PC-3 (cell line): ENCODE measurements around the gene RAP1GAP. TPM values are rescaled to one million over a fixed set of nuclear protein-coding genes. Genes with fewer than 3 reads are reported as not detected.

Experiments
- ATAC-seq: fragments of 200-7000 bp; cut with Tn5 transposase; 2 replicates; pipeline ENCODE4 v1.9.1; 2020; ENCODE audit warnings: mild to moderate bottlenecking, moderate library complexity
- BruUV-seq: library from RNA; stranded (reverse); fragments of 400-500 nt; replicated peaks from 2 replicates; lab custom pipeline; 2021; lab: Mats Ljungman, UMichigan
- CTCF ChIA-PET: fragments of 300-600 bp; sonication (Branson Sonifier 250); formaldehyde crosslinking; loops from one replicate; lab custom pipeline; 2022; ENCODE audit warnings: antibody characterized with exemption; lab: Charles Lee
- POLR2A ChIA-PET: fragments of 300-600 bp; sonication (Branson Sonifier 250); formaldehyde crosslinking; loops from one replicate; lab custom pipeline; 2022; ENCODE audit warnings: antibody characterized with exemption; ENCODE audit not compliant: unreplicated experiment; lab: Charles Lee
- DNase-seq: peaks from one replicate; pipeline ENCODE4 v3.0.0-alpha.2; 2015
- H2AFZ ChIP-seq: fragments of 300-600 bp; sonication (generic); 2 replicates; pipeline ENCODE4 v1.6.0; 2016; ENCODE audit warnings: antibody characterized with exemption, low read length
- H3F3A ChIP-seq: fragments of 300-600 bp; sonication (generic); one replicate; pipeline ENCODE4 v1.6.0; 2017; ENCODE audit warnings: antibody characterized with exemption, low read length, control low read depth, mild to moderate bottlenecking; ENCODE audit not compliant: unreplicated experiment
- H3K27ac ChIP-seq: fragments of 300-600 bp; sonication (generic); 2 replicates; pipeline ENCODE4 v1.5.1; 2016; ENCODE audit warnings: mild to moderate bottlenecking, low read length
- H3K27me3 ChIP-seq: fragments of 300-600 bp; sonication (generic); 2 replicates; pipeline ENCODE4 v1.6.1; 2016; ENCODE audit warnings: low read length, mixed read lengths
- H3K36me3 ChIP-seq: fragments of 300-600 bp; sonication (generic); 2 replicates; pipeline ENCODE4 v1.6.1; 2016; ENCODE audit warnings: low read depth, mixed run types, low read length, mixed read lengths
- H3K4me1 ChIP-seq: fragments of 300-600 bp; sonication (generic); 2 replicates; pipeline ENCODE4 v1.5.1; 2016; ENCODE audit warnings: low read length; ENCODE audit not compliant: insufficient read depth
- H3K4me2 ChIP-seq: fragments of 300-600 bp; sonication (generic); 2 replicates; pipeline ENCODE4 v1.6.0; 2016; ENCODE audit warnings: low read length
- H3K4me3 ChIP-seq: fragments of 300-600 bp; sonication (generic); 2 replicates; pipeline ENCODE4 v1.5.1; 2016; ENCODE audit warnings: mild to moderate bottlenecking, low read length, mixed read lengths
- H3K79me2 ChIP-seq: fragments of 300-600 bp; sonication (generic); 2 replicates; pipeline ENCODE4 v1.6.1; 2017; ENCODE audit warnings: low read length, mixed read lengths
- H3K9ac ChIP-seq: fragments of 300-600 bp; sonication (generic); 2 replicates; pipeline ENCODE4 v1.6.0; 2016; ENCODE audit warnings: mild to moderate bottlenecking, low read length
- H3K9me2 ChIP-seq: fragments of 300-600 bp; sonication (generic); replicated peaks from 2 replicates; pipeline ENCODE4 v1.6.1; 2016; ENCODE audit warnings: mixed run types, low read length, mixed read lengths
- H3K9me3 ChIP-seq: fragments of 300-600 bp; sonication (generic); 2 replicates; pipeline ENCODE4 v1.6.1; 2016; ENCODE audit warnings: low read length, mixed read lengths
- H4K20me1 ChIP-seq: fragments of 300-600 bp; sonication (generic); 2 replicates; pipeline ENCODE4 v1.6.1; 2016; ENCODE audit warnings: low read length, mixed read lengths
- EZH2 ChIP-seq: fragments of 300-600 bp; sonication (generic); IDR thresholded peaks from one replicate; pipeline ENCODE4 v1.6.1; 2017; ENCODE audit warnings: antibody characterized with exemption, mild to moderate bottlenecking, low read length; ENCODE audit not compliant: unreplicated experiment
- EZH2phosphoT487 ChIP-seq: fragments of 300-600 bp; sonication (generic); IDR thresholded peaks from 2 replicates; pipeline ENCODE4 v1.6.1; 2018; ENCODE audit warnings: mild to moderate bottlenecking, antibody characterized with exemption, low read length, borderline replicate concordance
- intact Hi-C: fragments of 100-400 bp; cut with micrococcal nuclease; formaldehyde crosslinking; loops from 2 replicates; pipeline ENCODE4 v1.9.0; 2023
- total RNA-seq: library from RNA; depleted of rRNA; stranded (reverse); fragments of >200 nt; gene quantifications from 2 replicates; pipeline ENCODE4 v1.2.3, GENCODE V29; 2014; rRNA removed
- TF ChIP-seq, protein P1 (sequence below): fragments of 300-600 bp; sonication (generic); conservative IDR thresholded peaks from 2 replicates; pipeline ENCODE4 v1.5.1; 2017; ENCODE audit warnings: antibody characterized with exemption, low read depth, mild to moderate bottlenecking, low read length

RAP1GAP gene
- total RNA-seq, 1 experiment from 2014 or later = 12.1 TPM

DNA sequence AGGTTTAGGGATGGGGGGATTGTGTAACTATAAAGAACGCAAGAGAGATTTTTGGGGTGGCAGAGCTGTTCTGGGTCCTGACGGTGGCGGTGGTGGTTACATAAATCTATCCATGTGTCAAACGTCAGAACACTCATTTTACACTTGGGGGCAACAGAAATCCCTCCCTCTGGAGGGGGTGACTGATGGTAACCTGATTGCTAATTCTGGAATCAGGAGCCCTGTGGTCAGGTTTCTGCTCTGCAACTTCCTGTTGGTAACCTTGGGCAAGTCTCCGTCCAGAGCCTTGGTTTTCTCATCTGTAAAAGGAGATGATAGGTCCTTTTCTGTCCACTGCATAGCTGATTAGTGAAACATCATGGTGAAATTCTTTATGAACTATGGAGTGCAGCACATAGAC, 119.1 kb downstream of the RAP1GAP start:
- H2AFZ ChIP-seq = no peak overlapping the region
- H3K9me3 ChIP-seq = no peaks in the 10 kb centered on the region
- intact Hi-C loops = no loop called here
- no peak overlapping the region for H3K27ac ChIP-seq
- CTCF ChIA-PET = no interaction called here
- no TSS peak for BruUV-seq
- H3K4me3 ChIP-seq = no peak overlapping the region
- H3K4me1 ChIP-seq = no peaks in the 10 kb centered on the region
- H3K9ac ChIP-seq = no peak overlapping the region
- no peaks in the 10 kb centered on the region for H4K20me1 ChIP-seq
- H3K9me2 ChIP-seq = no peaks in the 10 kb centered on the region
- no peaks in the 10 kb centered on the region for H3K79me2 ChIP-seq
- H3K36me3 ChIP-seq = no peaks in the 10 kb centered on the region
- DNase-seq (peak; percentile 3), ATAC-seq (no peak)
- TF ChIP-seq, protein P1, sequence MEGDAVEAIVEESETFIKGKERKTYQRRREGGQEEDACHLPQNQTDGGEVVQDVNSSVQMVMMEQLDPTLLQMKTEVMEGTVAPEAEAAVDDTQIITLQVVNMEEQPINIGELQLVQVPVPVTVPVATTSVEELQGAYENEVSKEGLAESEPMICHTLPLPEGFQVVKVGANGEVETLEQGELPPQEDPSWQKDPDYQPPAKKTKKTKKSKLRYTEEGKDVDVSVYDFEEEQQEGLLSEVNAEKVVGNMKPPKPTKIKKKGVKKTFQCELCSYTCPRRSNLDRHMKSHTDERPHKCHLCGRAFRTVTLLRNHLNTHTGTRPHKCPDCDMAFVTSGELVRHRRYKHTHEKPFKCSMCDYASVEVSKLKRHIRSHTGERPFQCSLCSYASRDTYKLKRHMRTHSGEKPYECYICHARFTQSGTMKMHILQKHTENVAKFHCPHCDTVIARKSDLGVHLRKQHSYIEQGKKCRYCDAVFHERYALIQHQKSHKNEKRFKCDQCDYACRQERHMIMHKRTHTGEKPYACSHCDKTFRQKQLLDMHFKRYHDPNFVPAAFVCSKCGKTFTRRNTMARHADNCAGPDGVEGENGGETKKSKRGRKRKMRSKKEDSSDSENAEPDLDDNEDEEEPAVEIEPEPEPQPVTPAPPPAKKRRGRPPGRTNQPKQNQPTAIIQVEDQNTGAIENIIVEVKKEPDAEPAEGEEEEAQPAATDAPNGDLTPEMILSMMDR = no peak
- H3F3A ChIP-seq = no peaks in the 10 kb centered on the region
- H3K4me2 ChIP-seq = no peak overlapping the region
- H3K27me3 ChIP-seq = peaks cover 8% of the 10 kb centered on the region; the same call in 1 of the 2 replicates
- POLR2A ChIA-PET = no interaction called here

DNA sequence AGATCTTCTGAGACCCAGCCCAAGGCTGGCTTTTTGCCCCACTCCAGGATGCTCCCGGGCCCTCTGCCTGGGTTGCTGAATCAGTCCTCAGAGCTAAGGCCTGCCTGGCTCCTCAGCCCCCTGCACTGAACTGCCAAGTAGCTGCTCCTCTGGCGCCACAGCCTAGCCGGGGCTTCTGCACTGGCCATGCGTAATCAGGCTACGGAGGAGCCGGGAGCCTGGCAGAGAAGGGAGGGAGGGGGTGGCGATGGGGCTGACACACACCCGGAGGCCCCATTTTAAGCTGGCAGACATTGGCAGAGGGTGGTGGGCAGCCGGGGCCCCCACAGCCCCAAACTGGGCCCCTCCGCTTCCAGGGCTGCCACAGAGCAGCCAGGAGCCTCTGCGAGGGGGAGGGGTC, 121.3 kb downstream of the RAP1GAP start:
- BruUV-seq = no TSS peak
- Histone ChIP-seq H3K4me1 (no peaks in the 10 kb centered on the region), H3K9ac (no peak overlapping the region), H3K79me2 (no peaks in the 10 kb centered on the region), H3K27me3 (peaks cover 8% of the 10 kb centered on the region; the same call in 1 of the 2 replicates), H2AFZ (no peak overlapping the region), H3K9me3 (no peaks in the 10 kb centered on the region), H3K27ac (no peak overlapping the region), H3K4me3 (no peak overlapping the region), H3K9me2 (no peaks in the 10 kb centered on the region), H3F3A (no peaks in the 10 kb centered on the region), H3K4me2 (no peak overlapping the region), H4K20me1 (no peaks in the 10 kb centered on the region), H3K36me3 (no peaks in the 10 kb centered on the region)
- CTCF ChIA-PET = no interaction called here
- intact Hi-C loops = no loop called here
- DNase-seq (no peak), ATAC-seq (no peak)
- POLR2A ChIA-PET = no interaction called here
- TF ChIP-seq, protein P1 = no peak
- TF ChIP-seq EZH2 (no peak), EZH2phosphoT487 (no peak)

Other genes with a start within 250 kb of the RAP1GAP start
- gene NBPF3, start 229.2 kb downstream of the RAP1GAP start, total RNA-seq = 26.0 and 35.5 TPM in 2 replicates
- gene ALPL, start 159.9 kb downstream of the RAP1GAP start, total RNA-seq = 0.73 and 0.86 TPM in 2 replicates
- gene USP48, start 113.8 kb upstream of the RAP1GAP start, total RNA-seq = 33.3 and 34.2 TPM in 2 replicates
- not detected in 2 replicates for gene LDLRAD2, start 142.9 kb upstream of the RAP1GAP start, total RNA-seq